Measurements from ENCODE around the gene GLDC. TPM values are rescaled to one million over a fixed set of nuclear protein-coding genes. Genes with fewer than 3 reads are reported as not detected.

Gene GLDC
- total RNA-seq, 2 donors from 2014 or later = 0.32 to 0.52 TPM

Other genes with a start within 250 kb of the GLDC start
- 10 to 100 TPM; 36.2 to 41.0 TPM for gene UHRF2, start 232.5 kb downstream of the GLDC start, total RNA-seq
- gene KDM4C, start 112.2 kb upstream of the GLDC start, total RNA-seq = 10 to 100 TPM; 31.1 to 36.7 TPM

Data from posterior vena cava (tissue), 2 donors.